GM12801 (cell line): ENCODE results near the gene GHR.

ENCODE experiments used
- CTCF ChIP-seq: IDR thresholded peaks from one replicate; pipeline ENCODE4 v1.5.1; 2011; ENCODE audit warnings: control low read depth; ENCODE audit not compliant: insufficient read length; ENCODE audit errors: extremely low read depth

GHR gene

GRCh38 chr5:42581845-42582244 lies 158.6 kb downstream of the GHR start:
- no peak for TF ChIP-seq CTCF

- no peak for TF ChIP-seq CTCF
Observed at GRCh38 chr5:42582723-42583122, 159.5 kb downstream of the GHR start.

DNA sequence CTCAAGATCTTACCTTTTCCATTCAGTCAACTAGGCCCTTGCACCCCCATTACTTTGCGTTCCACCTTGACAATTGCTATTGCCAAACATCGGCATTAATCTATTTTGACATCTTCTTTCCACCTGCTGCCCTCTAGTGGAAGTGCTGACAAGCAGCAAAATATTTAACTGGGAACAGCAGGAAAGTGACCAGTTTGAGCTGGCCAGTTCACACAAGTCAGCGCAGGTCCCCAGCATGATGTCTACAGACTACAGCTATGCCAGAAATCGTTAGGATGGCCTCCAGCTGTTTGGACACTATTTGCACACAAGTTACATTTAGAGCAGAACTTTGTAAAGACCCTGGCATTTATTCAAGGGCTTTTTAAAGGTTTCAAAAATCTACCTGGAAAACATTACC lies 160.1 kb downstream of the GHR start:
- TF ChIP-seq CTCF = no peak

GRCh38 chr5:42586625-42587024 lies 163.4 kb downstream of the GHR start:
- no peak for TF ChIP-seq CTCF

GRCh38 chr5:42587096-42587723 lies 164.0 kb downstream of the GHR start:
- TF ChIP-seq CTCF = no peak

- TF ChIP-seq CTCF = no peak
Observed at GRCh38 chr5:42590566-42590965, 167.3 kb downstream of the GHR start.

GRCh38 chr5:42591015-42591414 lies 167.8 kb downstream of the GHR start:
- TF ChIP-seq CTCF = no peak
